Stimulated activated CD4-positive, alpha-beta T cell treated with anti-CD3 and anti-CD28 coated beads, Interleukin-1b, Interleukin-23, amount 100 ng/mL, for 48 hours (primary cell): ENCODE data around the gene SALL2.
A peak's percentile ranks its signal among the peaks of the same experiment; 100 is the strongest.
"Not testable (repeated sequence)": the region's sequence is repeated elsewhere in the genome, so short reads cannot be mapped to it uniquely, and the experiment has no call there.

ENCODE experiments used
- DNase-seq: peaks from one replicate; pipeline ENCODE4 v3.0.0-alpha.2; 2020

SALL2 gene

GRCh38 chr14:21525962-21526671, at the start of gene SALL2:
TSS of gene SALL2 (minus strand) at chr14:21526346. CDS start at chr14:21526127, 219 bp downstream.
- DNase-seq, result peak; percentile 68

- no peak for DNase-seq
These were observed 49.5 kb upstream of the SALL2 start for GRCh38 chr14:21575661-21576060.

- DNase-seq, result no peak
These were observed 46.5 kb upstream of the SALL2 start for GRCh38 chr14:21572604-21573003.

- no peak for DNase-seq
These were observed 32.6 kb upstream of the SALL2 start for GRCh38 chr14:21558703-21559170.

- DNase-seq, result peak; percentile 71
These were observed 31.1 kb upstream of the SALL2 start for GRCh38 chr14:21557084-21557901.

GRCh38 chr14:21556378-21557083, 30.4 kb upstream of the SALL2 start:
- no peak for DNase-seq

- DNase-seq, result no peak
These were observed 27.1 kb upstream of the SALL2 start for GRCh38 chr14:21553266-21553665.

- not testable (repeated sequence) for DNase-seq
These were observed 18.4 kb upstream of the SALL2 start for GRCh38 chr14:21544588-21544987.

GRCh38 chr14:21543963-21544362, 17.8 kb upstream of the SALL2 start:
- no peak for DNase-seq

GRCh38 chr14:21543521-21543960, 17.4 kb upstream of the SALL2 start:
- DNase-seq, result no peak

GRCh38 chr14:21541413-21542074, 15.4 kb upstream of the SALL2 start:
- DNase-seq, result no peak

GRCh38 chr14:21539189-21539940, 13.2 kb upstream of the SALL2 start:
- DNase-seq, result no peak

- DNase-seq, result no peak
These were observed 10.9 kb upstream of the SALL2 start for GRCh38 chr14:21537090-21537424.

GRCh38 chr14:21536418-21537089, 10.4 kb upstream of the SALL2 start:
- DNase-seq, result no peak

GRCh38 chr14:21535545-21536417, 9.6 kb upstream of the SALL2 start:
- DNase-seq, result no peak

- no peak for DNase-seq
These were observed 8.4 kb upstream of the SALL2 start for GRCh38 chr14:21534576-21534975.

- DNase-seq, result no peak
These were observed 7.1 kb upstream of the SALL2 start for GRCh38 chr14:21533294-21533693.

- no peak for DNase-seq
These were observed 3.4 kb upstream of the SALL2 start for GRCh38 chr14:21529515-21529914.

- no peak for DNase-seq
These were observed 2.5 kb upstream of the SALL2 start for GRCh38 chr14:21528381-21529348.
